OCI-LY7 (cell line): ENCODE results near the gene YKT6. TPM values are rescaled to one million over a fixed set of nuclear protein-coding genes. Genes with fewer than 3 reads are reported as not detected.
A peak's percentile ranks its signal among the peaks of the same experiment; 100 is the strongest.

Experiments used
- BruUV-seq: library from RNA; stranded (reverse); fragments of 400-500 nt; replicated peaks from 2 replicates; lab custom pipeline; 2021; lab: Mats Ljungman, UMichigan
- CTCF ChIA-PET: fragments of 300-600 bp; sonication (Branson Sonifier 250); formaldehyde crosslinking; loops from one replicate; lab custom pipeline; 2022; ENCODE audit warnings: antibody characterized with exemption; ENCODE audit not compliant: unreplicated experiment; lab: Charles Lee
- POLR2A ChIA-PET: fragments of 300-600 bp; sonication (Branson Sonifier 250); formaldehyde crosslinking; loops from one replicate; lab custom pipeline; 2022; ENCODE audit warnings: antibody characterized with exemption; lab: Charles Lee
- DNase-seq: peaks from one replicate; pipeline ENCODE4 v3.0.0-alpha.2; 2015; ENCODE audit warnings: low spot score
- H2AFZ ChIP-seq: fragments of 200-600 bp; sonication (generic), shearing (Covaris generic); 2 replicates; pipeline ENCODE4 v1.6.1; 2014; ENCODE audit warnings: mild to moderate bottlenecking, antibody characterized with exemption, low read length, moderate library complexity
- H3K27ac ChIP-seq: fragments of 200-600 bp; sonication (generic); 2 replicates; pipeline ENCODE4 v1.5.1; 2014; ENCODE audit warnings: mixed run types, low read depth, mild to moderate bottlenecking, moderate library complexity, low read length, inconsistent platforms; ENCODE audit not compliant: poor library complexity, severe bottlenecking
- H3K36me3 ChIP-seq: fragments of 200-600 bp; sonication (generic); 2 replicates; pipeline ENCODE4 v1.6.1; 2014; ENCODE audit warnings: mild to moderate bottlenecking, antibody characterized with exemption, low read length, moderate library complexity, mixed read lengths; ENCODE audit not compliant: insufficient read depth
- H3K4me1 ChIP-seq: fragments of 200-600 bp; sonication (generic); 2 replicates; pipeline ENCODE4 v1.5.1; 2014; ENCODE audit warnings: mild to moderate bottlenecking, low read length; ENCODE audit not compliant: insufficient read depth, poor library complexity, severe bottlenecking
- H3K4me2 ChIP-seq: fragments of 200-600 bp; sonication (generic); 2 replicates; pipeline ENCODE4 v1.6.1; 2014; ENCODE audit warnings: mild to moderate bottlenecking, low read length
- H3K4me3 ChIP-seq: fragments of 200-600 bp; sonication (generic); 2 replicates; pipeline ENCODE4 v1.5.1; 2014; ENCODE audit warnings: mild to moderate bottlenecking, low read depth, low read length; ENCODE audit not compliant: poor library complexity, severe bottlenecking
- H3K79me2 ChIP-seq: fragments of 200-600 bp; sonication (generic); 2 replicates; pipeline ENCODE4 v1.6.1; 2016; ENCODE audit warnings: low read depth, mild to moderate bottlenecking, low read length, moderate library complexity, mixed read lengths; ENCODE audit not compliant: insufficient read depth
- H3K9me2 ChIP-seq: fragments of 200-600 bp; sonication (generic); 2 replicates; pipeline ENCODE4 v1.6.1; 2016; ENCODE audit warnings: mild to moderate bottlenecking, low read length, mixed read lengths; ENCODE audit not compliant: insufficient read depth
- H3K9me3 ChIP-seq: fragments of 200-600 bp; sonication (generic); 2 replicates; pipeline ENCODE4 v1.6.1; 2014; ENCODE audit warnings: mild to moderate bottlenecking, mixed run types, low read length, mixed read lengths
- H4K20me1 ChIP-seq: fragments of 200-600 bp; sonication (generic); 2 replicates; pipeline ENCODE4 v1.6.1; 2014; ENCODE audit warnings: mild to moderate bottlenecking, antibody characterized with exemption, low read length, moderate library complexity, mixed read lengths; ENCODE audit not compliant: insufficient read depth
- CTCF ChIP-seq: fragments of 200-600 bp; sonication (generic); conservative IDR thresholded peaks from 2 replicates; pipeline ENCODE4 v1.5.1; 2014; ENCODE audit warnings: mild to moderate bottlenecking, antibody characterized with exemption, low read length, moderate library complexity, mixed read lengths
- EZH2phosphoT487 ChIP-seq: fragments of 200-600 bp; sonication (generic); IDR thresholded peaks from 2 replicates; pipeline ENCODE4 v1.6.1; 2018; ENCODE audit warnings: low read depth, borderline replicate concordance, mild to moderate bottlenecking, mixed run types, antibody characterized with exemption, low read length, moderate library complexity, mixed read lengths
- intact Hi-C: fragments of 100-400 bp; cut with micrococcal nuclease; formaldehyde crosslinking; loops from one replicate; pipeline ENCODE4 v1.10.0; 2022; ENCODE audit not compliant: unreplicated experiment
- total RNA-seq, 2 experiments: library from RNA; depleted of rRNA in 1 of 2; stranded (reverse); fragments of >200 nt in 1 of 2; shearing (Covaris generic) in 1 of 2; gene quantifications; 2 replicates each; pipeline ENCODE4 v1.2.3, GENCODE V29; 2014 to 2022

YKT6 gene
- total RNA-seq, 2 experiments from 2014 or later, result 50.6 to 74.2 TPM

GRCh38 chr7:44211126-44211675 is 10.4 kb downstream of the YKT6 start:
- no TSS peak for BruUV-seq
- no peaks in the 10 kb centered on the region for H3K9me2 ChIP-seq
- CTCF ChIA-PET, result interaction anchor here (0.6 kb wide), 1 partner anchor 10 kb away, joined by 4 read pairs; no protein-coding TSS in a partner anchor
- H3K36me3 ChIP-seq, result peaks cover 70% of the 10 kb centered on the region
- no peak for TF ChIP-seq EZH2phosphoT487
- no peak for TF ChIP-seq CTCF
- H3K4me1 ChIP-seq, result peaks cover 14% of the 10 kb centered on the region
- H3K27ac ChIP-seq, result no peak overlapping the region
- POLR2A ChIA-PET, result interaction anchor here (0.6 kb wide), 1 partner anchor 277 kb away, joined by 3 read pairs; no protein-coding TSS in a partner anchor
- H3K4me3 ChIP-seq, result no peak overlapping the region
- no peak for DNase-seq
- H3K9me3 ChIP-seq, result no peaks in the 10 kb centered on the region
- H3K4me2 ChIP-seq, result no peak overlapping the region
- no peak overlapping the region for H2AFZ ChIP-seq
- intact Hi-C loops, result no loop called here
- H3K79me2 ChIP-seq, result no peaks in the 10 kb centered on the region
- H4K20me1 ChIP-seq, result no peaks in the 10 kb centered on the region

GRCh38 chr7:44212018-44212417 is 11.2 kb downstream of the YKT6 start:
- CTCF ChIA-PET, result interaction anchor here (0.6 kb wide), 1 partner anchor 941 kb away, joined by 3 read pairs; no protein-coding TSS in a partner anchor
- Histone ChIP-seq H3K4me1 (peaks cover 14% of the 10 kb centered on the region), H3K79me2 (no peaks in the 10 kb centered on the region), H3K9me2 (no peaks in the 10 kb centered on the region), H3K9me3 (no peaks in the 10 kb centered on the region), H3K4me2 (no peak overlapping the region), H4K20me1 (no peaks in the 10 kb centered on the region), H3K4me3 (no peak overlapping the region), H2AFZ (no peak overlapping the region), H3K36me3 (peaks cover 62% of the 10 kb centered on the region), H3K27ac (no peak overlapping the region)
- DNase-seq, result no peak
- POLR2A ChIA-PET, result no interaction called here
- intact Hi-C loops, result no loop called here
- TF ChIP-seq CTCF, result no peak
- no peak for TF ChIP-seq EZH2phosphoT487
- no TSS peak for BruUV-seq

- intact Hi-C loops, result no loop called here
- ChIA-PET POLR2A (interaction anchor here (0.7 to 1.4 kb wide), 2 partner anchors 11 to 482 kb away, joined by 3 to 4 read pairs; no protein-coding TSS in a partner anchor), CTCF (interaction anchor here (0.6 kb wide), 1 partner anchor 940 kb away, joined by 3 read pairs; no protein-coding TSS in a partner anchor)
- H3K4me3 ChIP-seq, result no peak overlapping the region
- no peaks in the 10 kb centered on the region for H3K9me2 ChIP-seq
- DNase-seq, result no peak
- TSS peak; percentile 50 for BruUV-seq
- H4K20me1 ChIP-seq, result no peaks in the 10 kb centered on the region
- TF ChIP-seq CTCF (no peak), EZH2phosphoT487 (no peak)
- H3K27ac ChIP-seq, result no peak overlapping the region
- no peaks in the 10 kb centered on the region for H3K79me2 ChIP-seq
- H3K4me2 ChIP-seq, result no peak overlapping the region
- no peak overlapping the region for H2AFZ ChIP-seq
- H3K9me3 ChIP-seq, result no peaks in the 10 kb centered on the region
- H3K4me1 ChIP-seq, result peaks cover 14% of the 10 kb centered on the region
- peaks cover 55% of the 10 kb centered on the region for H3K36me3 ChIP-seq
Measured at GRCh38 chr7:44212581-44213184, 11.9 kb downstream of the YKT6 start.
